Astrocyte (in vitro differentiated cells and primary cell): Measurements from ENCODE around the gene NUP155. TPM values are rescaled to one million over a fixed set of nuclear protein-coding genes. Genes with fewer than 3 reads are reported as not detected.
A peak's percentile ranks its signal among the peaks of the same experiment; 100 is the strongest.
"Not testable (repeated sequence)": the region's sequence is repeated elsewhere in the genome, so short reads cannot be mapped to it uniquely, and the experiment has no call there.

Source experiments
- DNase-seq: peaks from one replicate; pipeline ENCODE4 v3.0.0-alpha.2; 2010; ENCODE audit warnings: low read depth
- FAIRE-seq: peaks from 2 replicates; lab custom pipeline; 2011; peaks lifted over from hg19 to GRCh38; lab: Jason Lieb, UNC
- H2AFZ ChIP-seq: 2 replicates; pipeline ENCODE4 v1.6.0; 2012; ENCODE audit warnings: low read depth, low read length, inconsistent platforms
- H3K27ac ChIP-seq: 2 replicates; pipeline ENCODE4 v1.5.1; 2011; ENCODE audit warnings: low read depth, low read length, inconsistent platforms
- H3K27me3 ChIP-seq: 2 replicates; pipeline ENCODE4 v1.6.0; 2011; ENCODE audit warnings: low read length, inconsistent platforms; ENCODE audit not compliant: insufficient read depth
- H3K36me3 ChIP-seq: 2 replicates; pipeline ENCODE4 v1.5.1; 2011; ENCODE audit warnings: low read length, inconsistent platforms; ENCODE audit not compliant: insufficient read depth
- H3K4me1 ChIP-seq: 2 replicates; pipeline ENCODE4 v1.5.1; 2011; ENCODE audit warnings: low read length, inconsistent platforms; ENCODE audit not compliant: insufficient read depth
- H3K4me2 ChIP-seq: 2 replicates; pipeline ENCODE4 v1.6.0; 2012; ENCODE audit warnings: low read length, inconsistent platforms
- H3K4me3 ChIP-seq: 2 replicates; pipeline ENCODE4 v1.5.1; 2011; ENCODE audit warnings: low read depth, mild to moderate bottlenecking, low read length, inconsistent platforms; ENCODE audit not compliant: insufficient read depth
- H3K79me2 ChIP-seq: 2 replicates; pipeline ENCODE4 v1.6.0; 2012; ENCODE audit warnings: mild to moderate bottlenecking, low read length, inconsistent platforms; ENCODE audit not compliant: insufficient read depth
- H3K9ac ChIP-seq: 2 replicates; pipeline ENCODE4 v1.6.0; 2012; ENCODE audit warnings: mild to moderate bottlenecking, low read length, inconsistent platforms
- H3K9me3 ChIP-seq: 2 replicates; pipeline ENCODE4 v1.5.1; 2012; ENCODE audit warnings: low read depth, mild to moderate bottlenecking, low read length, inconsistent platforms; ENCODE audit not compliant: insufficient read depth
- H4K20me1 ChIP-seq: 2 replicates; pipeline ENCODE4 v1.6.0; 2012; ENCODE audit warnings: low read length, inconsistent platforms; ENCODE audit not compliant: insufficient read depth
- H3K27ac Mint-ChIP-seq: one replicate; pipeline ENCODE4 v1.8.0; 2021; ENCODE audit warnings: mild to moderate bottlenecking, mixed read lengths; ENCODE audit not compliant: unreplicated experiment
- H3K27me3 Mint-ChIP-seq: one replicate; pipeline ENCODE4 v1.8.0; 2021; ENCODE audit warnings: low read depth, mixed read lengths; ENCODE audit not compliant: unreplicated experiment
- H3K36me3 Mint-ChIP-seq: one replicate; pipeline ENCODE4 v1.8.0; 2021; ENCODE audit warnings: low read depth, mixed read lengths; ENCODE audit not compliant: unreplicated experiment
- H3K4me1 Mint-ChIP-seq: one replicate; pipeline ENCODE4 v1.8.0; 2021; ENCODE audit warnings: low read depth, mixed read lengths; ENCODE audit not compliant: unreplicated experiment
- H3K4me3 Mint-ChIP-seq: one replicate; pipeline ENCODE4 v1.8.0; 2021; ENCODE audit warnings: mild to moderate bottlenecking, moderate library complexity, mixed read lengths; ENCODE audit not compliant: unreplicated experiment
- H3K9me3 Mint-ChIP-seq: one replicate; pipeline ENCODE4 v1.8.0; 2021; ENCODE audit warnings: mild to moderate bottlenecking, mixed read lengths; ENCODE audit not compliant: unreplicated experiment
- EZH2 ChIP-seq: IDR thresholded peaks from 2 replicates; pipeline ENCODE4 v1.6.1; 2012; ENCODE audit warnings: mild to moderate bottlenecking, low read length, inconsistent platforms; ENCODE audit not compliant: insufficient read depth
- total RNA-seq: library from RNA; stranded (reverse); gene quantifications from 2 replicates; pipeline ENCODE4 v1.2.1, GENCODE V29; 2021
- TF ChIP-seq, protein P1 (sequence below): IDR thresholded peaks from 2 replicates; pipeline ENCODE4 v1.5.1; 2011; ENCODE audit warnings: low read depth, mild to moderate bottlenecking, inconsistent platforms, low read length, moderate library complexity; ENCODE audit not compliant: insufficient read depth

Gene NUP155
- total RNA-seq, 1 donor from 2014 or later: 28.8 TPM

DNA sequence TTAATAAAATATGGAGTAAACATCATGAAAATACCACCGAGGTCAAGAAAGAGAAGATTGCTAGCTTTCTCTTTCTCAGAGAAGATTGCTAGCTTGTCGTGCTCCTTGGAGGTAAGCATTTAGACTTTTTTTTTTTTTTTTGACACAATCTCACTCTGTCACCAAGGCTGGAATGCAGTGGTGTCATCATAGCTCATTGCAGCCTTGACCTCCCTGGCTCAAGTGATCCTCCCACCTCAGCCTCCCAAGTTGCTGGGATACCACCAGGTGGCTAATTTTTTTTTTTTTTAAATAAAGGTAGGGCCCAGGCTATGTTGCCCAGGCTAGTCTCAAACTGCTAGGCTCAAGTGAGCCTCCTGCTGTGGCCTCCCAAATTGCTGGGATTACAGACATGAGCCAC is 95.4 kb downstream of the NUP155 start:
- Histone ChIP-seq H3K9ac (no peak overlapping the region), H3K4me1 (no peaks in the 10 kb centered on the region), H3K4me3 (no peak overlapping the region), H4K20me1 (no peaks in the 10 kb centered on the region), H3K27me3 (no peaks in the 10 kb centered on the region), H3K9me3 (peaks cover 7% of the 10 kb centered on the region), H3K79me2 (no peaks in the 10 kb centered on the region), H3K36me3 (no peaks in the 10 kb centered on the region), H3K4me2 (no peak overlapping the region), H3K27ac (no peak overlapping the region), H2AFZ (no peak overlapping the region)
- TF ChIP-seq, protein P1, sequence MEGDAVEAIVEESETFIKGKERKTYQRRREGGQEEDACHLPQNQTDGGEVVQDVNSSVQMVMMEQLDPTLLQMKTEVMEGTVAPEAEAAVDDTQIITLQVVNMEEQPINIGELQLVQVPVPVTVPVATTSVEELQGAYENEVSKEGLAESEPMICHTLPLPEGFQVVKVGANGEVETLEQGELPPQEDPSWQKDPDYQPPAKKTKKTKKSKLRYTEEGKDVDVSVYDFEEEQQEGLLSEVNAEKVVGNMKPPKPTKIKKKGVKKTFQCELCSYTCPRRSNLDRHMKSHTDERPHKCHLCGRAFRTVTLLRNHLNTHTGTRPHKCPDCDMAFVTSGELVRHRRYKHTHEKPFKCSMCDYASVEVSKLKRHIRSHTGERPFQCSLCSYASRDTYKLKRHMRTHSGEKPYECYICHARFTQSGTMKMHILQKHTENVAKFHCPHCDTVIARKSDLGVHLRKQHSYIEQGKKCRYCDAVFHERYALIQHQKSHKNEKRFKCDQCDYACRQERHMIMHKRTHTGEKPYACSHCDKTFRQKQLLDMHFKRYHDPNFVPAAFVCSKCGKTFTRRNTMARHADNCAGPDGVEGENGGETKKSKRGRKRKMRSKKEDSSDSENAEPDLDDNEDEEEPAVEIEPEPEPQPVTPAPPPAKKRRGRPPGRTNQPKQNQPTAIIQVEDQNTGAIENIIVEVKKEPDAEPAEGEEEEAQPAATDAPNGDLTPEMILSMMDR: no peak
- TF ChIP-seq EZH2: no peak
- DNase-seq (no peak), FAIRE-seq (no peak)
- H3K27ac Mint-ChIP-seq: no peak overlapping the region
- H3K27me3 Mint-ChIP-seq: no peaks in the 10 kb centered on the region
- H3K36me3 Mint-ChIP-seq: no peaks in the 10 kb centered on the region
- peaks cover 13% of the 10 kb centered on the region for H3K9me3 Mint-ChIP-seq
- no peak overlapping the region for H3K4me3 Mint-ChIP-seq
- peaks cover 4% of the 10 kb centered on the region for H3K4me1 Mint-ChIP-seq

- no peaks in the 10 kb centered on the region for H3K79me2 ChIP-seq
- H3K27me3 Mint-ChIP-seq: no peaks in the 10 kb centered on the region
- H3K9me3 ChIP-seq: peaks cover 5% of the 10 kb centered on the region
- H4K20me1 ChIP-seq: no peaks in the 10 kb centered on the region
- H3K9me3 Mint-ChIP-seq: peaks cover 11% of the 10 kb centered on the region
- DNase-seq (peak; percentile 65), FAIRE-seq (no peak)
- H3K9ac ChIP-seq: peak overlapping the region; percentile 12
- no peaks in the 10 kb centered on the region for H3K36me3 ChIP-seq
- peaks cover 4% of the 10 kb centered on the region for H3K4me1 Mint-ChIP-seq
- peak overlapping the region; percentile 90 for H3K27ac Mint-ChIP-seq
- H3K36me3 Mint-ChIP-seq: no peaks in the 10 kb centered on the region
- H3K4me3 ChIP-seq: no peak overlapping the region
- no peak for TF ChIP-seq EZH2
- TF ChIP-seq, protein P1: no peak
- H3K27ac ChIP-seq: no peak overlapping the region
- no peak overlapping the region for H3K4me3 Mint-ChIP-seq
- H3K27me3 ChIP-seq: no peaks in the 10 kb centered on the region
- peak overlapping the region; percentile 17 for H2AFZ ChIP-seq
- H3K4me2 ChIP-seq: peak overlapping the region; percentile 22
- H3K4me1 ChIP-seq: no peaks in the 10 kb centered on the region
Measured at GRCh38 chr5:37272511-37272910, 98.4 kb downstream of the NUP155 start.

DNA sequence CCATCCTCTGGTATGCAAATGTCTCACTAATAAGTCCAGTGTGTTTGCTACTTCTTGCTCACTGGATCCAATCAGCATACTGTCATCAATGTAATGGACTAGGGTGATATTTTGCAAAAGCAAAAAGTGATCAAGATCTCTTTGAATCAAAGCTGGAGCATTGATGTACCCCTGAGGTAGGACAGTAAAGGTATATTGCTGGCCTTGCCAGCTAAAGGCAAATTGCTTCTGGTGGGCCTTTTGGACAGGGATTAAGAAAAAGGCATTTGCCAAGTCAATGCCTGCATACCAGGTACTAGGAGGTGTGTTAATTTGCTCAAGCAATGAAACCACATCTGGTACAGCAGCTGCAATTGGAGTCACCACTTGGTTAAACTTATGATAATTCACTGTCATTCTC is 102.8 kb downstream of the NUP155 start:
- not testable (repeated sequence) for H3K36me3 ChIP-seq, H3K27ac Mint-ChIP-seq, H3K79me2 ChIP-seq, H3K4me1 ChIP-seq, H3K4me3 Mint-ChIP-seq, H2AFZ ChIP-seq, H3K4me3 ChIP-seq, DNase-seq, H3K9me3 ChIP-seq, FAIRE-seq, H3K4me2 ChIP-seq, H3K27me3 Mint-ChIP-seq, H3K27me3 ChIP-seq, H3K27ac ChIP-seq, H3K4me1 Mint-ChIP-seq, H4K20me1 ChIP-seq, H3K36me3 Mint-ChIP-seq, H3K9ac ChIP-seq
- H3K9me3 Mint-ChIP-seq: peaks cover 17% of the 10 kb centered on the region
